ENCODE data around the gene ST8SIA1.
"Not testable (repeated sequence)": the region's sequence is repeated elsewhere in the genome, so short reads cannot be mapped to it uniquely, and the experiment has no call there.

DNA sequence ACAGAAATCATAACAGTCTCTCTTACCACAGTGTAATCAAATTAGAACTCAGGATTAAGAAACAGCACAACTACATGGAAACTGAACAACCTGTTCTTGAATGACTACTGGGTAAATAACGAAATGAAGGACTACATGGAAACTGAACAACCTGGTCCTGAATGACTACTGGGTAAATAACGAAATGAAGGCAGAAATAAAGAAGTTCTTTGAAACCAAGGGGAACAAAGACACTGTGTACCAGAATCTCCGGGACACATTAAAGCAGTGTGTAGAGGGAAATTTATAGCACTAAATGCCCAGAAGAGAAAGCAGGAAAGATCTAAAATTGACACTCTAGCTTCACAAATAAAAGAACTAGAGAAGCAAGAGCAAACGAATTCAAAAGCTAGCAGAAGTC, 185.2 kb downstream of the ST8SIA1 start:
- TF ChIP-seq CTCF, POLR2A (IDR thresholded peaks at IDR 0.05): not testable (repeated sequence)

Data from lower leg skin (tissue), 3 donors.